Loucy (cell line): Measurements from ENCODE around the gene RGS6.

Experiments
- H2AFZ ChIP-seq: fragments of 200-600 bp; sonication (generic); 2 replicates; pipeline ENCODE4 v1.6.0; 2016; ENCODE audit warnings: antibody characterized with exemption, mild to moderate bottlenecking, low read length, moderate library complexity
- H3F3A ChIP-seq: fragments of 200-600 bp; 2 replicates; pipeline ENCODE4 v1.6.0; 2016; ENCODE audit warnings: antibody characterized with exemption, low read depth, mild to moderate bottlenecking
- H3K27me3 ChIP-seq: fragments of 200-600 bp; sonication (generic); 2 replicates; pipeline ENCODE4 v1.6.1; 2014; ENCODE audit warnings: low read length, mild to moderate bottlenecking; ENCODE audit not compliant: insufficient read depth, poor library complexity, severe bottlenecking
- H3K36me3 ChIP-seq: fragments of 200-600 bp; sonication (generic); 2 replicates; pipeline ENCODE4 v1.6.1; 2016; ENCODE audit warnings: low read length; ENCODE audit not compliant: insufficient read depth
- H3K4me1 ChIP-seq: fragments of 200-600 bp; sonication (generic); 2 replicates; pipeline ENCODE4 v1.5.1; 2014; ENCODE audit warnings: low read length, mild to moderate bottlenecking; ENCODE audit not compliant: insufficient read depth, poor library complexity, severe bottlenecking
- H3K4me2 ChIP-seq: fragments of 200-600 bp; sonication (generic); 2 replicates; pipeline ENCODE4 v1.6.0; 2014; ENCODE audit warnings: antibody characterized with exemption, low read length, low read depth, mild to moderate bottlenecking; ENCODE audit not compliant: poor library complexity, severe bottlenecking
- H3K4me3 ChIP-seq: fragments of 200-600 bp; sonication (generic); 2 replicates; pipeline ENCODE4 v1.5.1; 2014; ENCODE audit warnings: low read length, mild to moderate bottlenecking, mixed read lengths; ENCODE audit not compliant: poor library complexity, severe bottlenecking
- H3K79me2 ChIP-seq: fragments of 200-600 bp; sonication (generic); 2 replicates; pipeline ENCODE4 v1.6.1; 2014; ENCODE audit warnings: low read length; ENCODE audit not compliant: insufficient read depth
- H3K9ac ChIP-seq: fragments of 200-600 bp; sonication (generic); 2 replicates; pipeline ENCODE4 v1.6.0; 2014; ENCODE audit warnings: mild to moderate bottlenecking, low read depth, low read length, moderate library complexity; ENCODE audit not compliant: poor library complexity, severe bottlenecking
- H3K9me2 ChIP-seq: fragments of 200-600 bp; sonication (generic); replicated peaks from 2 replicates; pipeline ENCODE4 v1.6.1; 2016; ENCODE audit warnings: low read depth, low read length, mixed read lengths
- H3K9me3 ChIP-seq: fragments of 200-600 bp; sonication (generic); 2 replicates; pipeline ENCODE4 v1.6.1; 2014; ENCODE audit warnings: mild to moderate bottlenecking, antibody characterized with exemption, low read length, low read depth; ENCODE audit not compliant: insufficient read depth
- H4K20me1 ChIP-seq: fragments of 200-600 bp; sonication (generic); 2 replicates; pipeline ENCODE4 v1.6.0; 2014; ENCODE audit warnings: antibody characterized with exemption, low read length, mild to moderate bottlenecking; ENCODE audit not compliant: insufficient read depth, poor library complexity, severe bottlenecking
- CTCF ChIP-seq: fragments of 200-600 bp; sonication (generic); conservative IDR thresholded peaks from 2 replicates; pipeline ENCODE4 v1.5.1; 2014; ENCODE audit warnings: mild to moderate bottlenecking, antibody characterized with exemption, low read length
- EZH2phosphoT487 ChIP-seq: fragments of 200-600 bp; IDR thresholded peaks from 2 replicates; pipeline ENCODE4 v1.6.1; 2018; ENCODE audit warnings: antibody characterized with exemption, mild to moderate bottlenecking, moderate library complexity, borderline replicate concordance

The RGS6 gene

GRCh38 chr14:72060917-72061316 is 128.7 kb downstream of the RGS6 start:
- peaks cover 28% of the 10 kb centered on the region for H3K4me1 ChIP-seq
- H3K9me2 ChIP-seq, result no peaks in the 10 kb centered on the region
- no peaks in the 10 kb centered on the region for H3K36me3 ChIP-seq
- H3K4me3 ChIP-seq, result no peak overlapping the region
- peaks cover 7% of the 10 kb centered on the region; the same call in 1 of the 2 replicates for H3K79me2 ChIP-seq
- no peaks in the 10 kb centered on the region for H4K20me1 ChIP-seq
- H2AFZ ChIP-seq, result no peak overlapping the region
- no peak overlapping the region for H3K9ac ChIP-seq
- H3K27me3 ChIP-seq, result no peaks in the 10 kb centered on the region
- no peaks in the 10 kb centered on the region for H3F3A ChIP-seq
- H3K9me3 ChIP-seq, result no peaks in the 10 kb centered on the region
- H3K4me2 ChIP-seq, result no peak overlapping the region
- TF ChIP-seq EZH2phosphoT487, result no peak
- TF ChIP-seq CTCF, result no peak

GRCh38 chr14:72061718-72062117 is 129.5 kb downstream of the RGS6 start:
- Histone ChIP-seq H3K27me3 (no peaks in the 10 kb centered on the region), H3K36me3 (no peaks in the 10 kb centered on the region), H3F3A (no peaks in the 10 kb centered on the region), H3K79me2 (peaks cover 7% of the 10 kb centered on the region; the same call in 1 of the 2 replicates), H3K9me3 (no peaks in the 10 kb centered on the region), H3K4me1 (peaks cover 31% of the 10 kb centered on the region), H3K4me2 (no peak overlapping the region), H3K4me3 (no peak overlapping the region), H4K20me1 (no peaks in the 10 kb centered on the region), H3K9ac (no peak overlapping the region), H3K9me2 (no peaks in the 10 kb centered on the region), H2AFZ (no peak overlapping the region)
- TF ChIP-seq EZH2phosphoT487, result no peak
- TF ChIP-seq CTCF, result no peak

GRCh38 chr14:72063761-72064282 is 131.6 kb downstream of the RGS6 start:
- H3F3A ChIP-seq, result no peaks in the 10 kb centered on the region
- no peaks in the 10 kb centered on the region for H3K9me2 ChIP-seq
- H3K4me2 ChIP-seq, result peak overlapping the region; percentile 39
- H2AFZ ChIP-seq, result no peak overlapping the region
- no peaks in the 10 kb centered on the region for H3K36me3 ChIP-seq
- H3K4me1 ChIP-seq, result peaks cover 31% of the 10 kb centered on the region
- peaks cover 7% of the 10 kb centered on the region; the same call in 1 of the 2 replicates for H3K79me2 ChIP-seq
- no peaks in the 10 kb centered on the region for H3K27me3 ChIP-seq
- no peaks in the 10 kb centered on the region for H3K9me3 ChIP-seq
- no peak for TF ChIP-seq EZH2phosphoT487
- no peak for TF ChIP-seq CTCF
- no peaks in the 10 kb centered on the region for H4K20me1 ChIP-seq
- no peak overlapping the region for H3K4me3 ChIP-seq
- no peak overlapping the region for H3K9ac ChIP-seq
